GM12878 (cell line): ENCODE measurements around the gene PLXND1. TPM values are rescaled to one million over a fixed set of nuclear protein-coding genes. Genes with fewer than 3 reads are reported as not detected.

Source experiments
- ATAC-seq: fragments of 200-7000 bp; cut with Tn5 transposase; 3 replicates; pipeline ENCODE4 v1.9.1; 2020; ENCODE audit warnings: mild to moderate bottlenecking, moderate library complexity
- BruUV-seq: library from RNA; stranded (reverse); fragments of 400-500 nt; replicated peaks from 2 replicates; lab custom pipeline; 2021; lab: Mats Ljungman, UMichigan
- CTCF ChIA-PET: fragments of 300-600 bp; sonication (Branson Sonifier 250); formaldehyde crosslinking; extraction: SDS; loops from one replicate; lab custom pipeline; 2021; ENCODE audit warnings: inconsistent platforms; lab: Yijun Ruan, JAX
- POLR2A ChIA-PET: fragments of 350-600 bp; formaldehyde crosslinking; extraction: SDS; loops from one replicate; lab custom pipeline; 2021; ENCODE audit warnings: inconsistent platforms; lab: Charles Lee
- RAD21 ChIA-PET: fragments of 300-600 bp; sonication (Branson Sonifier 250); formaldehyde crosslinking; loops from one replicate; lab custom pipeline; 2023; ENCODE audit warnings: antibody characterized with exemption; ENCODE audit not compliant: unreplicated experiment; lab: Charles Lee
- SMC1A ChIA-PET: fragments of 300-600 bp; sonication (Branson Sonifier 250); formaldehyde crosslinking; loops from one replicate; lab custom pipeline; 2023; ENCODE audit not compliant: unreplicated experiment, uncharacterized antibody; lab: Charles Lee
- DNase-seq: peaks from one replicate; pipeline ENCODE4 v3.0.0-alpha.2; 2011; ENCODE audit warnings: low read depth, low spot score
- FAIRE-seq: peaks from 3 replicates; lab custom pipeline; 2011; peaks lifted over from hg19 to GRCh38; lab: Jason Lieb, UNC
- H2AFZ ChIP-seq: 2 replicates; pipeline ENCODE4 v1.6.0; 2011; ENCODE audit warnings: low read depth, low read length, control low read depth; ENCODE audit not compliant: control insufficient read depth
- H3K27ac ChIP-seq: 2 replicates; pipeline ENCODE4 v1.5.1; 2011; ENCODE audit warnings: control low read depth; ENCODE audit not compliant: control insufficient read depth, insufficient read depth
- H3K27me3 ChIP-seq, 2 experiments: replicated peaks in 1 of 2; 2 replicates each; pipeline versions ENCODE4 v1.6.0 to v1.6.1; 2011; ENCODE audit warnings: low read length in 1 of 2; ENCODE audit not compliant: control insufficient read depth in 2 of 2, insufficient read depth in 2 of 2
- H3K36me3 ChIP-seq, 2 experiments: 2 replicates each; pipeline ENCODE4 v1.5.1; 2011; ENCODE audit warnings: low read length in 1 of 2; ENCODE audit not compliant: control insufficient read depth in 2 of 2, insufficient read depth in 2 of 2
- H3K4me1 ChIP-seq: 2 replicates; pipeline ENCODE4 v1.6.1; 2011; ENCODE audit warnings: mild to moderate bottlenecking, low read length, moderate library complexity, mixed read lengths; ENCODE audit not compliant: control insufficient read depth, insufficient read depth
- H3K4me2 ChIP-seq: 2 replicates; pipeline ENCODE4 v1.6.0; 2011; ENCODE audit warnings: control low read depth; ENCODE audit not compliant: control insufficient read depth, insufficient read depth
- H3K4me3 ChIP-seq: fragments of 200-600 bp; sonication (generic); 2 replicates; pipeline ENCODE4 v1.5.1; 2016
- H3K79me2 ChIP-seq: 2 replicates; pipeline ENCODE4 v1.6.0; 2011; ENCODE audit warnings: low read length; ENCODE audit not compliant: control insufficient read depth, insufficient read depth
- H3K9ac ChIP-seq: 2 replicates; pipeline ENCODE4 v1.8.0; 2011; ENCODE audit warnings: low read length, control low read depth, mixed read lengths; ENCODE audit not compliant: control insufficient read depth, insufficient read depth
- H3K9me3 ChIP-seq: replicated peaks from 3 replicates; pipeline ENCODE4 v1.5.1; 2011; ENCODE audit warnings: mild to moderate bottlenecking, low read length; ENCODE audit not compliant: control insufficient read depth, insufficient read depth
- H4K20me1 ChIP-seq: 2 replicates; pipeline ENCODE4 v1.6.0; 2011; ENCODE audit not compliant: control insufficient read depth, insufficient read depth
- BCL11A ChIP-seq: IDR thresholded peaks from 2 replicates; pipeline ENCODE4 v1.6.1; 2011; ENCODE audit warnings: low read depth, low read length
- CREM ChIP-seq: IDR thresholded peaks from 2 replicates; pipeline ENCODE4 v1.6.1; 2014; ENCODE audit warnings: antibody characterized with exemption, low read depth
- KLF5 ChIP-seq: fragments of 450-650 bp; IDR thresholded peaks from 2 replicates; pipeline ENCODE4 v1.6.1; 2014; ENCODE audit warnings: mild to moderate bottlenecking; ENCODE audit not compliant: partially characterized antibody
- MXI1 ChIP-seq: fragments of 150-350 bp; IDR thresholded peaks from 2 replicates; pipeline ENCODE4 v1.6.1; 2011; ENCODE audit warnings: low read depth, mild to moderate bottlenecking, inconsistent platforms, low read length, improper control_type of control experiment
- NBN ChIP-seq: fragments of 450-650 bp; IDR thresholded peaks from 2 replicates; pipeline ENCODE4 v1.6.1; 2016
- SMARCA5 ChIP-seq: fragments of 450-650 bp; IDR thresholded peaks from 2 replicates; pipeline ENCODE4 v1.6.1; 2017; ENCODE audit warnings: mild to moderate bottlenecking
- SREBF2 ChIP-seq: IDR thresholded peaks from 2 replicates; pipeline ENCODE4 v1.6.1; 2012; ENCODE audit warnings: mild to moderate bottlenecking, low read length
- WGBS: methylation state at CpG from one replicate; pipeline ENCODE4 v1.1.6; 2016; ENCODE audit warnings: low lambda C conversion rate; ENCODE audit not compliant: insufficient replicate concordance, insufficient coverage; ENCODE audit errors: missing lambda C conversion rate; 5-methylcytosine and 5-hydroxymethylcytosine counted together
- in situ Hi-C: fragments of 300-500 bp; cut with MboI; formaldehyde crosslinking; loops from 9 replicates; pipeline ENCODE4 v1.14.3; 2018; ENCODE audit warnings: mixed read lengths
- intact Hi-C: fragments of 100-400 bp; cut with micrococcal nuclease; formaldehyde crosslinking; loops from one replicate; pipeline ENCODE4 v1.14.2; 2022; ENCODE audit not compliant: unreplicated experiment
- polyA plus RNA-seq, 11 experiments: library from polyadenylated mRNA; depleted of rRNA in 4 of 11; unstranded in 6 of 11; stranded (reverse) in 5 of 11; fragments of >200 nt; fragmentation: Nextera tagmentation in 4 of 11; fragmentation: Illumina TruSeq in 1 of 11; extraction: Ambion mirVana in 4 of 11; extraction: Trizol in 1 of 11; gene quantifications; 1 replicate in 1 of 11; 2 replicates in 10 of 11; pipeline versions ENCODE4 v1.2.1 to v1.2.3, GENCODE V29; 2011 to 2016; ENCODE audit warnings: inconsistent platforms in 2 of 11, missing spikeins in 2 of 11, low read depth in 1 of 11
- total RNA-seq, 4 experiments: library from RNA; depleted of rRNA in 3 of 4; stranded (reverse); fragments of >200 nt in 3 of 4; fragmentation: Illumina TruSeq in 1 of 4; extraction: Trizol in 1 of 4; gene quantifications; 2 replicates each; pipeline versions ENCODE4 v1.2.1 to v1.2.3, GENCODE V29; 2013 to 2021
- TF ChIP-seq, protein P1 (sequence below), 3 experiments: IDR thresholded peaks in 2 of 3; conservative IDR thresholded peaks in 1 of 3; 2 replicates each; pipeline ENCODE4 v1.5.1; 2011; ENCODE audit warnings: low read depth in 3 of 3, low read length in 3 of 3, mild to moderate bottlenecking in 3 of 3, control low read depth in 2 of 3, moderate library complexity in 2 of 3, inconsistent platforms in 1 of 3, mixed read lengths in 1 of 3; ENCODE audit not compliant: control insufficient read depth in 2 of 3, insufficient read depth in 1 of 3; ENCODE audit errors: extremely low read depth in 1 of 3
- TF ChIP-seq, protein P2 (sequence below): IDR thresholded peaks from 2 replicates; pipeline ENCODE4 v1.6.1; 2012; ENCODE audit warnings: low read length, inconsistent platforms

PLXND1 gene
- total and polyA plus RNA-seq, 10 of the 15 experiments (the other 5 are each of a cell fraction or from before 2014, with no cell fraction given) = 0.01 to 2.3 (median 0.72) TPM; not detected in 7

DNA sequence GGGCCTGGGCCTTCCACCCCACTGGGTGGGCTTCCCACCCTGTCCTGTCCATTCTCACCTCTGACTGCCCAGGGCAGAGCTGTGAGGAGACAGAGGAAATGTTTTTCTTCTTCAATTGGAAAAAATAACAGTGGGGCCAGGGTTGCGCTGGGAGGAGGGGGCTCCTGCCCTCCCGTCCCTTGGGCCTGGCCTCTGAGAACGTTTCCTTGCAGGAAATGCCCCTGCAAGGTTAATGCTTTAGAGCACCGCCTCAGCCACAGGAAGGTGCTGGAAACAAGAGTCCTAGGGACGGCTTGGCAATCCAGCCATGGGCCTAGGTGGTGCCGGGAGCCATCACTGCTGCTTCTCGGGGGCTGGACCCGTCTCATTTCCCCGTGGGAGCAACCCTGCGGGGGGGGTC is 3.8 kb upstream of the PLXND1 start:
- ATAC-seq (no peak), FAIRE-seq (no peak), DNase-seq (no peak)
- no peaks in the 10 kb centered on the region for H4K20me1 ChIP-seq
- H3K9ac ChIP-seq = no peak overlapping the region
- H3K4me2 ChIP-seq = no peak overlapping the region
- ChIA-PET SMC1A (no interaction called here), CTCF (no interaction called here), RAD21 (no interaction called here), POLR2A (no interaction called here)
- no peaks in the 10 kb centered on the region for H3K79me2 ChIP-seq
- no peaks in the 10 kb centered on the region for H3K9me3 ChIP-seq
- intact Hi-C loops = no loop called here
- H3K4me1 ChIP-seq = no peaks in the 10 kb centered on the region
- no peaks in the 10 kb centered on the region for H3K36me3 ChIP-seq
- H3K4me3 ChIP-seq = no peak overlapping the region
- no peak overlapping the region for H2AFZ ChIP-seq
- H3K27ac ChIP-seq = no peak overlapping the region
- H3K27me3 ChIP-seq = peaks cover 4 to 12% of the 10 kb centered on the region in 2 experiments; a peak in 3 of 4 replicates
- BruUV-seq = no TSS peak
- in situ Hi-C loops = no loop called here
- 29% methylated on average over 10 of the region's 10 CpGs for WGBS
- TF ChIP-seq CREM = no peak
- no peak for TF ChIP-seq MXI1
- no peak for TF ChIP-seq BCL11A
- TF ChIP-seq, protein P1, sequence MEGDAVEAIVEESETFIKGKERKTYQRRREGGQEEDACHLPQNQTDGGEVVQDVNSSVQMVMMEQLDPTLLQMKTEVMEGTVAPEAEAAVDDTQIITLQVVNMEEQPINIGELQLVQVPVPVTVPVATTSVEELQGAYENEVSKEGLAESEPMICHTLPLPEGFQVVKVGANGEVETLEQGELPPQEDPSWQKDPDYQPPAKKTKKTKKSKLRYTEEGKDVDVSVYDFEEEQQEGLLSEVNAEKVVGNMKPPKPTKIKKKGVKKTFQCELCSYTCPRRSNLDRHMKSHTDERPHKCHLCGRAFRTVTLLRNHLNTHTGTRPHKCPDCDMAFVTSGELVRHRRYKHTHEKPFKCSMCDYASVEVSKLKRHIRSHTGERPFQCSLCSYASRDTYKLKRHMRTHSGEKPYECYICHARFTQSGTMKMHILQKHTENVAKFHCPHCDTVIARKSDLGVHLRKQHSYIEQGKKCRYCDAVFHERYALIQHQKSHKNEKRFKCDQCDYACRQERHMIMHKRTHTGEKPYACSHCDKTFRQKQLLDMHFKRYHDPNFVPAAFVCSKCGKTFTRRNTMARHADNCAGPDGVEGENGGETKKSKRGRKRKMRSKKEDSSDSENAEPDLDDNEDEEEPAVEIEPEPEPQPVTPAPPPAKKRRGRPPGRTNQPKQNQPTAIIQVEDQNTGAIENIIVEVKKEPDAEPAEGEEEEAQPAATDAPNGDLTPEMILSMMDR (IDR thresholded peaks at IDR 0.05 in 2 of 3, conservative IDR thresholded peaks at IDR 0.05 in 1 of 3; ENCODE audit: control insufficient read depth in 2 of 3, extremely low read depth in 1 of 3, insufficient read depth in 1 of 3, low read depth in 3 of 3, low read length in 3 of 3) = no peak
- no peak for TF ChIP-seq KLF5
- TF ChIP-seq, protein P2, sequence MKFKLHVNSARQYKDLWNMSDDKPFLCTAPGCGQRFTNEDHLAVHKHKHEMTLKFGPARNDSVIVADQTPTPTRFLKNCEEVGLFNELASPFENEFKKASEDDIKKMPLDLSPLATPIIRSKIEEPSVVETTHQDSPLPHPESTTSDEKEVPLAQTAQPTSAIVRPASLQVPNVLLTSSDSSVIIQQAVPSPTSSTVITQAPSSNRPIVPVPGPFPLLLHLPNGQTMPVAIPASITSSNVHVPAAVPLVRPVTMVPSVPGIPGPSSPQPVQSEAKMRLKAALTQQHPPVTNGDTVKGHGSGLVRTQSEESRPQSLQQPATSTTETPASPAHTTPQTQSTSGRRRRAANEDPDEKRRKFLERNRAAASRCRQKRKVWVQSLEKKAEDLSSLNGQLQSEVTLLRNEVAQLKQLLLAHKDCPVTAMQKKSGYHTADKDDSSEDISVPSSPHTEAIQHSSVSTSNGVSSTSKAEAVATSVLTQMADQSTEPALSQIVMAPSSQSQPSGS = no peak
- no peak for TF ChIP-seq SMARCA5
- no peak for TF ChIP-seq NBN
- no peak for TF ChIP-seq SREBF2
